Ishikawa (cell line): ENCODE data around the gene INSYN2A.

Experiments used
- CEBPB ChIP-seq: IDR thresholded peaks from 2 replicates; pipeline ENCODE4 v1.6.1; 2012
- CREB1 ChIP-seq: IDR thresholded peaks from 2 replicates; pipeline ENCODE4 v1.6.1; 2012; ENCODE audit warnings: low read depth
- EGR1 ChIP-seq: IDR thresholded peaks from 2 replicates; pipeline ENCODE4 v1.6.1; 2012
- EP300 ChIP-seq: IDR thresholded peaks from 2 replicates; pipeline ENCODE4 v1.6.1; 2012; ENCODE audit warnings: borderline replicate concordance
- FOXM1 ChIP-seq: IDR thresholded peaks from 2 replicates; pipeline ENCODE4 v1.6.1; 2012; ENCODE audit warnings: low read depth, borderline replicate concordance
- MAX ChIP-seq: IDR thresholded peaks from 2 replicates; pipeline ENCODE4 v1.6.1; 2012
- NFIC ChIP-seq: IDR thresholded peaks from 2 replicates; pipeline ENCODE4 v1.6.1; 2012
- RAD21 ChIP-seq: IDR thresholded peaks from 2 replicates; pipeline ENCODE4 v1.6.1; 2012; ENCODE audit warnings: low read depth
- TAF1 ChIP-seq: IDR thresholded peaks from 2 replicates; pipeline ENCODE4 v1.6.1; 2012; ENCODE audit warnings: low read depth, mild to moderate bottlenecking
- TCF12 ChIP-seq: IDR thresholded peaks from 2 replicates; pipeline ENCODE4 v1.6.1; 2012; ENCODE audit warnings: low read depth
- TEAD4 ChIP-seq: IDR thresholded peaks from 2 replicates; pipeline ENCODE4 v1.6.1; 2012
- YY1 ChIP-seq: IDR thresholded peaks from 2 replicates; pipeline ENCODE4 v1.6.1; 2012; ENCODE audit warnings: low read depth
- ZBTB7A ChIP-seq: IDR thresholded peaks from 2 replicates; pipeline ENCODE4 v1.6.1; 2012; ENCODE audit warnings: low read depth
- TF ChIP-seq, protein P1 (sequence below): IDR thresholded peaks from 2 replicates; pipeline ENCODE4 v1.6.1; 2012; ENCODE audit warnings: low read depth, mild to moderate bottlenecking
- TF ChIP-seq, protein P2 (sequence below): IDR thresholded peaks from 2 replicates; pipeline ENCODE4 v1.6.1; 2012

Gene INSYN2A

GRCh38 chr10:127221281-127221680, 24.9 kb upstream of the INSYN2A start:
- TF ChIP-seq, protein P1, sequence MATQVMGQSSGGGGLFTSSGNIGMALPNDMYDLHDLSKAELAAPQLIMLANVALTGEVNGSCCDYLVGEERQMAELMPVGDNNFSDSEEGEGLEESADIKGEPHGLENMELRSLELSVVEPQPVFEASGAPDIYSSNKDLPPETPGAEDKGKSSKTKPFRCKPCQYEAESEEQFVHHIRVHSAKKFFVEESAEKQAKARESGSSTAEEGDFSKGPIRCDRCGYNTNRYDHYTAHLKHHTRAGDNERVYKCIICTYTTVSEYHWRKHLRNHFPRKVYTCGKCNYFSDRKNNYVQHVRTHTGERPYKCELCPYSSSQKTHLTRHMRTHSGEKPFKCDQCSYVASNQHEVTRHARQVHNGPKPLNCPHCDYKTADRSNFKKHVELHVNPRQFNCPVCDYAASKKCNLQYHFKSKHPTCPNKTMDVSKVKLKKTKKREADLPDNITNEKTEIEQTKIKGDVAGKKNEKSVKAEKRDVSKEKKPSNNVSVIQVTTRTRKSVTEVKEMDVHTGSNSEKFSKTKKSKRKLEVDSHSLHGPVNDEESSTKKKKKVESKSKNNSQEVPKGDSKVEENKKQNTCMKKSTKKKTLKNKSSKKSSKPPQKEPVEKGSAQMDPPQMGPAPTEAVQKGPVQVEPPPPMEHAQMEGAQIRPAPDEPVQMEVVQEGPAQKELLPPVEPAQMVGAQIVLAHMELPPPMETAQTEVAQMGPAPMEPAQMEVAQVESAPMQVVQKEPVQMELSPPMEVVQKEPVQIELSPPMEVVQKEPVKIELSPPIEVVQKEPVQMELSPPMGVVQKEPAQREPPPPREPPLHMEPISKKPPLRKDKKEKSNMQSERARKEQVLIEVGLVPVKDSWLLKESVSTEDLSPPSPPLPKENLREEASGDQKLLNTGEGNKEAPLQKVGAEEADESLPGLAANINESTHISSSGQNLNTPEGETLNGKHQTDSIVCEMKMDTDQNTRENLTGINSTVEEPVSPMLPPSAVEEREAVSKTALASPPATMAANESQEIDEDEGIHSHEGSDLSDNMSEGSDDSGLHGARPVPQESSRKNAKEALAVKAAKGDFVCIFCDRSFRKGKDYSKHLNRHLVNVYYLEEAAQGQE = no peak
- TF ChIP-seq TCF12 (no peak), EP300 (no peak), YY1 (no peak), FOXM1 (no peak), NFIC (no peak), TEAD4 (no peak), CEBPB (no peak), EGR1 (no peak), TAF1 (no peak), MAX (no peak)
- TF ChIP-seq, protein P2, sequence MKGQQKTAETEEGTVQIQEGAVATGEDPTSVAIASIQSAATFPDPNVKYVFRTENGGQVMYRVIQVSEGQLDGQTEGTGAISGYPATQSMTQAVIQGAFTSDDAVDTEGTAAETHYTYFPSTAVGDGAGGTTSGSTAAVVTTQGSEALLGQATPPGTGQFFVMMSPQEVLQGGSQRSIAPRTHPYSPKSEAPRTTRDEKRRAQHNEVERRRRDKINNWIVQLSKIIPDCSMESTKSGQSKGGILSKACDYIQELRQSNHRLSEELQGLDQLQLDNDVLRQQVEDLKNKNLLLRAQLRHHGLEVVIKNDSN = no peak

- TF ChIP-seq FOXM1 = no peak
- no peak for TF ChIP-seq EP300
- TF ChIP-seq CEBPB = no peak
- TF ChIP-seq TEAD4 = no peak
- TF ChIP-seq MAX = no peak
- no peak for TF ChIP-seq ZBTB7A
- TF ChIP-seq YY1 = no peak
- no peak for TF ChIP-seq RAD21
- TF ChIP-seq TCF12 = no peak
Observed at GRCh38 chr10:127218658-127219057, 22.3 kb upstream of the INSYN2A start.

DNA sequence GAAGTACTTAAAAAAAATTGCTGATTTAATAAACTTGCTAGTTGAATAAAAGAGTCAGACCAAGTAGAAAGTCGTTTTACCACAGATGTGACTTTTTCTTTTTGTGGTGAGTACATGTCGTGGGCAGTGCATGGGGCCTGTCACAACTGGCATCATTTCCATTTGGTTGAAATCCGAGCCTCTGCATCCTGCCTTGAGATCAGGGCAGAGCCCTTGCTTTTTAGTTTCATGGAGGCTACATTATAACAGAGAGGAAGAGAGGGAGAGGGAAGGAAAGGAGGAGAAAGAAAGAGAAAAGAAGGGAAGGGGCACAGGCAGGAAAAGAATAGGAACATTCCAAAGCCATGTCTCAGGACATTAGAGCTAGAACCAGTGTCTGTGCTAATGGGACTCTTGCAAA, 20.4 kb upstream of the INSYN2A start:
- TF ChIP-seq MAX (no peak), TCF12 (no peak), CREB1 (no peak), TAF1 (no peak), EP300 (no peak), FOXM1 (no peak), CEBPB (no peak), TEAD4 (no peak), YY1 (no peak), RAD21 (no peak), NFIC (no peak), EGR1 (no peak)
- TF ChIP-seq, protein P1 = no peak
- TF ChIP-seq, protein P2 = no peak

GRCh38 chr10:127216274-127216673, 19.9 kb upstream of the INSYN2A start:
- TF ChIP-seq MAX = no peak
- no peak for TF ChIP-seq TCF12
- no peak for TF ChIP-seq FOXM1
- no peak for TF ChIP-seq CEBPB
- TF ChIP-seq ZBTB7A = no peak
- no peak for TF ChIP-seq TAF1
- TF ChIP-seq EP300 = no peak
- TF ChIP-seq, protein P1 = no peak
- no peak for TF ChIP-seq EGR1
- no peak for TF ChIP-seq CREB1
- no peak for TF ChIP-seq NFIC
- TF ChIP-seq TEAD4 = no peak
- TF ChIP-seq, protein P2 = no peak
- TF ChIP-seq RAD21 = no peak
